Hepatocyte (in vitro differentiated cells): ENCODE results near the gene GPC5.

Source experiments
- EZH2phosphoT487 ChIP-seq: fragments of 200-600 bp; sonication (generic); IDR thresholded peaks from one replicate; pipeline ENCODE4 v1.6.1; 2018; ENCODE audit warnings: antibody characterized with exemption, mild to moderate bottlenecking, low read depth, moderate library complexity; ENCODE audit not compliant: unreplicated experiment, severe bottlenecking
- TF ChIP-seq, protein P1 (sequence below): fragments of 200-600 bp; sonication (generic); IDR thresholded peaks from 2 replicates; pipeline ENCODE4 v1.5.1; 2016; ENCODE audit warnings: antibody characterized with exemption, mild to moderate bottlenecking; ENCODE audit not compliant: poor library complexity

- TF ChIP-seq, protein P1, sequence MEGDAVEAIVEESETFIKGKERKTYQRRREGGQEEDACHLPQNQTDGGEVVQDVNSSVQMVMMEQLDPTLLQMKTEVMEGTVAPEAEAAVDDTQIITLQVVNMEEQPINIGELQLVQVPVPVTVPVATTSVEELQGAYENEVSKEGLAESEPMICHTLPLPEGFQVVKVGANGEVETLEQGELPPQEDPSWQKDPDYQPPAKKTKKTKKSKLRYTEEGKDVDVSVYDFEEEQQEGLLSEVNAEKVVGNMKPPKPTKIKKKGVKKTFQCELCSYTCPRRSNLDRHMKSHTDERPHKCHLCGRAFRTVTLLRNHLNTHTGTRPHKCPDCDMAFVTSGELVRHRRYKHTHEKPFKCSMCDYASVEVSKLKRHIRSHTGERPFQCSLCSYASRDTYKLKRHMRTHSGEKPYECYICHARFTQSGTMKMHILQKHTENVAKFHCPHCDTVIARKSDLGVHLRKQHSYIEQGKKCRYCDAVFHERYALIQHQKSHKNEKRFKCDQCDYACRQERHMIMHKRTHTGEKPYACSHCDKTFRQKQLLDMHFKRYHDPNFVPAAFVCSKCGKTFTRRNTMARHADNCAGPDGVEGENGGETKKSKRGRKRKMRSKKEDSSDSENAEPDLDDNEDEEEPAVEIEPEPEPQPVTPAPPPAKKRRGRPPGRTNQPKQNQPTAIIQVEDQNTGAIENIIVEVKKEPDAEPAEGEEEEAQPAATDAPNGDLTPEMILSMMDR: no peak
- no peak for TF ChIP-seq EZH2phosphoT487
Observed at GRCh38 chr13:91655731-91656130, 257.3 kb downstream of the GPC5 start.
